GM10847 (cell line): ENCODE measurements around the gene STXBP6.

ENCODE experiments used
- POLR2A ChIP-seq: IDR thresholded peaks from 2 replicates; pipeline ENCODE4 v1.6.1; 2011; ENCODE audit not compliant: insufficient read length; ENCODE audit errors: extremely low read depth

STXBP6 gene

DNA sequence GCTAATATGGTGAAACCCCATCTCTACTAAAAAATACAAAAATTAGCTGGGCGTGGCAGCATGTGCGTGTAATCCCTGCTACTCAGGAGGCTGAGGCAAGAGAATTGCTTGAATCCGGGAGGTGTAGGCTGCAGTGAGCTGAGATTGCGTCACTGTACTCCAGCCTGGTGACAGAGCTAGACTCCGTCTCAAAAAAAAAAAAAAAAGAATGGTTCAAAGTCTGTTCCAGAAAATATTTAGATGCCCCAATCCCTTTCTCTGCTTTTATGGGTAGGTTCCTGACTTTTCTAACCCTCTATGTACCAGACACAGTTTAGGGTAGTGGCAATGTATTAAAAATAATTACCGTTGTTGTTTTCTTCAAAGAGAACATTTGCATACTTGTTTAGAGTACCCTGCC lies 161.4 kb downstream of the STXBP6 start:
- no peak for TF ChIP-seq POLR2A

DNA sequence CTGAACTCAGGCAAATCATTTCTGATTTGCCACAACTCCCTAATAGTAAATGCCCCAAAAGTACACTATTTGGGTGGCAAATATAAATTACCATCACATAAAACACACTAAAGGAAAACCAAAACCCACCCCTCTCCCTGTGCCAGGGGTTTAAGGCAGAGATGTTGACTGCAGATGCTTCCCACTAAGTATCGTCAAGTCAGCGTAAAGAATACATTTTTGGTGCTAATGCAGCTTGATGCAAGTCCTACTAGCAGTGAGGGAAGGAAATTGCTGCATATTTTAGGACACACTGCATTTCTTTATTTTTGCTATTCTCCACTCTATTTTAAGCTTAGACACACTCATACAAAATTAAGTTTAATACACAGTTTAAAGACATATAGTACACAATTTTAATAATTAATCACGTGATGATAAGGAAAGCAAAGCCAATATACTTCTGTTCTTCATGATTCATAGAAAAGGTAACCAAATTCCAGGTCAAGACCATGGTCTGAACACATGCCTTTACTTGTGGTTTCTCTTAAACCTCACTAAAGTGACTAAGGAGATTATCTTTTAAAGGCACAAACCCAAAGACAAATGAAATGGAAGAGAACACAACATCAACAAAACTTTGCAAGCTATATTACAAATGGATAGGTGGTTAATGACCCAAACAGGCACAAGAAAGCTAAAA lies 162.2 kb downstream of the STXBP6 start:
- TF ChIP-seq POLR2A = no peak

DNA sequence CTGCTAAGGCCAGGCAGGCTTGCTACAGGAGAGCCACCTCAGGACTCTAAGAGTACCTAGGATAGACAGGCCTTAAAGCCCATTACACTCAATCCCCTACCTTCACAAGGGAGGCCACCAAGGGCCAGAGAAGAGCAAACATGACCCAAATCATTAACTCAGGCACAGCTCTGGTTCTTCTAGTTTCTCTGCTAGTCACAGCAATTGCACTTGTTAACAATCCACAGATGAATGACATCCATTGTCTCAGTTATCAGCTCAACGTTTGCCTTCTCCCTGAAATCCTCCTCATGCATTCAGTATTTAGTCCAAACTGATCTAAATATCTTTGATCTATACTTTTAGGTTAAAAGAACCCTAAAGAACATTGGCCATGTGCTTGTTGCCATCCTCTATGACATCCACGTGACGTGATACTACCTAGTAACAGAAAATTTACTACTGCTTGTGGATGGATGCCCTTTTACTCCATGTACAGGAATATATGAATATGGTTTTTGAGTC lies 164.5 kb downstream of the STXBP6 start:
- no peak for TF ChIP-seq POLR2A

DNA sequence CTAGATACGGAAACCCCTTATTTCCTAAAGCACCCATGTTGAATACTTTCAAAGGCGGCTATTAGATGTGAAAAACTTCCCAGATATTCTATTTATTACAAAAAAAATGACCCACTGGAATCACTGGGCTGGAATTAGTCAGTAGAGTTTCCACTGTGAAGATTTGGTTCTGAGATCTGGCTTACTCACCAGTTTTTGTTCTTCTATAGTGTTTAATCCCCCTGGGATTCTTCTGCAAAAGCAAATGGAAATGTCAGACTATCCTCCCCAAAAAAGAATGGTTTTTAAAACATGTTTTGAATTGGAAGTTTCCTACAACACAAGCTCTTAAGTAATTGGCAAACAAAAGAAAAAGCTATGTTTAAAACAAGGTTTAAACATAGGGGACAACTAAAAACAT lies 166.4 kb downstream of the STXBP6 start:
- no peak for TF ChIP-seq POLR2A

DNA sequence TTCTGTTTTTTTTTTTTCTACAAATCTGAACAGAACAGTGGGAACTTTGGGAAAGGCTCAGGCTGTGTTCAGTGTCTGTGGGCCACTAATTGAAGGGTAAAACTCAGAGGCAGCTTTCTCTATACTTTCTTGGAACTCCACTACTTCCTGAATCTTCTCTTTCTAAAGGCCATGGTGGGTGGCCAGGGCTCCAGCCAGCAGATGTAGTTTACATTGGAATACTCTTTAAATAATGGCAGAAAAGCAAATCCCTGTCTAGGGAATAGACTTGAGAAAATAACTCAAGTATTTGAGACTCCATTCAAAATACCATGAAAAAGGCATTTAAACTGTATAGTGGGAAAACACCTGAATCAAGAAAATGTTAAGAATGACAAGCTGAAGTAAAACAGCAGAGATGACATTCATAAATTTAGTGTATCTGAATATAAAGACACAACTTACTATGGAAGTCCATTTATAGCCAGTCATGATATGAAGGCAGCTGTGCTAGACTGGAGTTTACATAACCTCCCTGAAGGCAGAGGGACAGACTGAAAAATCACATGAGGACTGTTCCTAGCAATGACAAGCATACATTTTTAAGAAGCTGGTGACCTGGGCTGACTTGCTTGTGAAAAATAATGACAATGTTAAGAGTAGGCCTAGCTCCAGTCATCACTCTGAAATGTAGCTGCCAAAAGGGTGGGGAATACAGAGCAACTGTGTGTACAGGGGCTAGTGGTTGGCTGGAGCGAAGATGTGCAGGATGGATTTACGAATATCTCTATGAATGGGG lies 168.6 kb downstream of the STXBP6 start:
- no peak for TF ChIP-seq POLR2A

DNA sequence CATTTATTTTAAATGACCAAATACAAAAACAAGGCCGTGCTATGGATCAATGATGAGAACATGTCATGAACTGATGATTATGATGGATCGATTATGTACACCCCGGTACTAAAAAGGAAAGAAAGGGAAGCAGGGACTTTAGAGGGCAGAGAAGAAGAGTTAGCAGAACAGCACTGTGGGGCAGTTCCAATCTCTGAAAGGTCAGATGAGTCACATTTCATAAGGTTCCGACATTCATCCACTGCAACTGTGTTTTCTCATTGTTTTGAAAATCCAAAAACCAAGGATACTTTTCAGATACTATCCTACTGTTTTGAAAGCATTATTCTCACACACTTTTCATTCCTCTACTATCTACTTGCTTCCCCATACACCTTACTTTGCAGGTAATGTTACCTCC lies 169.3 kb downstream of the STXBP6 start:
- no peak for TF ChIP-seq POLR2A

DNA sequence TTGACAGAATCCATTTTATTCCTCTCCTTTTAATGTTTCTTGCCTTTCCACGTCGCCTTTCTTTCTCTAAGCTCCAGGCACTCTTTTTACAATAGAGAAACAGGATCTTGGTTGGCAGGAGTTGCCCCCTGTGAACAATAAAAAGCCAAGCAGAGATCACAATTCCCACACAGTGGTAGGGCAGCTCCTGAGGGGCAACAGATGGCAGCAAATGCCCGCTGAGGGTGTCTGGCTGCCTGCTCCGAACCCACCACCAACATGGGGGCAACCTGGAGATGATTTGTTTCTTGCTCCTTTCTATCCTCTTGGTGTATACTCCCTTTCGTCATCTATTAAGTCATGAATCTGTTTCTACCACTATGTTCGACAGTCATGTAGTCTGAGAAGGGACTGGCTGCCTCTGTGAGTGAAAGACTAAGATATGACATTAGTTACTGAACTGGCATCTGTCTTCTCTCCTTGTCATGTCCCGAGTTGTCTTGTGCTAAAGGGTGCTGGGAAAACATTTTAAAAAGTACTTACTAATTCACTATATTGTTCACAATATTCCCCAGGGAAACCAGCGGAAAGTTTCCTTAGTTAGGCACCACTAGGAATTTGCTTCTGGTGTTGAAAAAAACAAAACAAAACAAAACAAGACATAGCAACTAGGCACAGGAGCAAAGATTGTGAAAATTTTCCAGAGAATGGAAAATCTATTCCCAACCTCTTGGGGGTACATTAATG lies 170.1 kb downstream of the STXBP6 start:
- TF ChIP-seq POLR2A = no peak

DNA sequence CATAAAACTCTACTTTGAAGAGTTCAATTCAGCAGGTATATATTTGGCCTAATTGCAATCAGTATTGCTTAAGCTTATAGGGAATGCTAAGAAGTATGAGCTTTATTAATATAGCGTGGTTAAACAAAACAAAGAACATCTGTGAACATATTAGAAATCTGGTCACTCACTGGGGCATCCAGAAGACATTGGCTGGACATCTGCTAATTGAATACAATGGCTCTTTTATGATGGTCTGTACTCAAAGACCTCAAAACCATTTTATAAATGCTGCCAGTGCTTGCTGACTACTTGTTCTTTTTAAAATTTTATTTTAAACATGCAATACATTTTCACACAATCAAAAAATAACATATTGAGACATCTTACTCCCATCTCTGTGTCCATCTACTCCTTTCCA lies 173.0 kb downstream of the STXBP6 start:
- TF ChIP-seq POLR2A = no peak

DNA sequence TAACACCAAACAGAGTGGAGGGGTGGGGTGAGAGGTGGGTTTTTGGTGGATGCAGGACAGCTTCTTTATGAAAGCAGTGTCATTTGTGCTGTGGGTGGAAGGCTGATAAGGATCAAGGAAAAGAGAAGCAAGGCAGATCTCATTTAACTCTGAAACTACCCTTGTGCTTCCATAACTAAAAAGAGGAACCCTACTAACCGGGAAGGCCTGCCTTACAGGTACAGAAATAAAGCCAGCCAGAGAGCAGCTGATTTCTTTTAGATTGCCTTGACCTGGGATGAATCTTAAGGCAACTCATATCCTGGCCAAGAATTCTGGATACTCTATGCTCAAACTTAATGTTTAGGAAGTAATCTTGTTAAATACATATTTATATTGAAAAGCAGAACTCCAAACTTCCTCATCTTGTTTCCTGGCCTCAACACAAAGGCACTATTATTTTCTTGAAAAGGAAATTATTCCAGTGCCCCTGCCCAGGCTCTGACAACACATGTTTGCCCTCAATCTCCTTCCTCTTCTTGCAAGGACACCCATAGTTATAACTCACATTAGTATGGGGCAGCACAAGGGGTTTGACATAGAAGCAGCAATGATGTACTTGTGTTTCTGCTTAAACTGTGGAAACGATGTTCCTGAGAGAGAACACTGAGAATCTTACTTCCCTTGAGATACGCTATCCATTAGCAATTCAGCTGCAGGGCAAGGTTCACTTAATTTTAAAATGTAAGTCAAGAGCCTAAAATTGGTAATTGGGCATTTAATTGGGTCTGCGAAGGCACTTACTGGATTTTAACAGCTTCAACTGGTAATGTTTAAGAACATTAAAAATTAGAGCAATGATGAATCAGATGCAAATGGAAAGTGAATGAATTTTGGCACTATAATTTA lies 173.7 kb downstream of the STXBP6 start:
- no peak for TF ChIP-seq POLR2A

DNA sequence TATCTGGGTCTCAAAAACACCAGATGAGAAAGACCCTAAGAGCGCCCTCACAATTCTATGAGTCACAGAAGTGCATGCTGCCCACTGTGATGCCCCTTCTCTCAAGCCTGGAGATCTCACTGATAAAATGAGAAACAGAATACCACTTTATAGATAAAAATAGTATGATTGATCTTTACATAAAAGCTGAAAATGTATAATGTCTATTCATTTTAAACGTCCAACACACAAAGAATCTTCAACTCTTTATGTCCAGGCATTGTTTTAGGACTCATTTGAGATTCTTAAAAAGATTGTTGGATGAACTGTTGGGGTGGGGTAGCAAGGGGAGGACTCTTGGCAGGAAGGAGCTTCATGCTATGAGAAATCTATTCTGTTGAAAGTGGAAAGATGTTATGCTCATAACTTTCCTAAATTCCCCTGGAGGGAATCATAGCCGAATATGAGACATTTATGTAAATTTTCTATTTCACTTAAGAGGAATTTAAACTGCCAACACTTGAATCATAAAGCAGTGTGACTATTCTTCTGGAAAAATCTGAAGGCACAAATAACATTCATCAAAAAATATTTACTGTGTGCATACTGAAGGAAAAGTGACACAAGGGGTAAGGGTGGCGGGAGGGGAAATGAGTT lies 174.6 kb downstream of the STXBP6 start:
- no peak for TF ChIP-seq POLR2A

DNA sequence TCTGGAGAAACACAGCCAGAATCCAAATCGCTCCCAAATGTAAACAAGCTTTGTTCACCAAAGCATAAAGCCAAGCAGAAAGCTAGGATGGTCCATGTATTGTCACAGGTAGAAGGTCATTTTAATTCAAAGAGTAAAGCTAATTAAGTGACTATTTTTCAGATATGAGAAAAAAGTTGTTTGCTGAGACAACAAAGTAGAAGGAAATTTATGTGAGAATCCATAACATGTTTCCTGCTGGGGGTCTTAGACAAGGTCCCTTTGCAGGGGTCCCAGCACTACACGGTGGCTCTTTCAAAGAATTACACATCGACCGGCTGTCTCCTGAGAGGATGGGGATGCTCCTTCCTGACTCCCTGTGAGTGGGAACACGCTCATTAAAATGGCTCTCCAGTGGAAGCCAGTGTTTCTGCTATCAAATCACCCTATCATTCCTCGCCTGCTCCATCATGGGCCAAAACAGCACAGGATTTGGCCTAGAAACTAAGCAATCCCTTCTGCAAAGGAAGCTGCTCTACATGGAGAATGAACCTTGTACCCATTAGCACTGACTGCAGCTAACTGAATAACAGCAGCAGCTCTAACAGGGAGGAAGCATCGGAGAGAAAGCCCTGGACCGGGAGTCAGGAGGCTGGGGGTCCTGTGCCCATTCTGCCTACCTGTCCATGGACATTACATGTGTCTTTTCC lies 175.3 kb downstream of the STXBP6 start:
- no peak for TF ChIP-seq POLR2A

DNA sequence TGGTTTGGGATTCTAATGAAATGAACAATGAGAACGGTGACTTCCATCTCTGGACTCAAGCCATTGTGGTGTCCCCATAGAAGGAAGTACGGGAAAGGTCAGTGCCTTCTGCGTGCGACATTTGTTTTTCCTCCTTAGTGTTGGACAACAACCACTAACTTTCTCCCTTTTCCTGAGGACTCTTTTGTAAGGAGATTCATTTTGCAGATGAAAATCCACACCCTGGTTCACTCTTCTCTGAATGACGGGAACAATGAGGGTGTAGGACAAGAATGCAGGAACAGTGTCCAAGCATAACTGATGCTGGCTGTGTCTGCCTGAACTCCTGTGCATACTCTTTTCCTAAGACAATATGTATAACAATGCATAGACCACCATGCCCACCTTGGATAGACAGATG lies 176.4 kb downstream of the STXBP6 start:
- TF ChIP-seq POLR2A = no peak

DNA sequence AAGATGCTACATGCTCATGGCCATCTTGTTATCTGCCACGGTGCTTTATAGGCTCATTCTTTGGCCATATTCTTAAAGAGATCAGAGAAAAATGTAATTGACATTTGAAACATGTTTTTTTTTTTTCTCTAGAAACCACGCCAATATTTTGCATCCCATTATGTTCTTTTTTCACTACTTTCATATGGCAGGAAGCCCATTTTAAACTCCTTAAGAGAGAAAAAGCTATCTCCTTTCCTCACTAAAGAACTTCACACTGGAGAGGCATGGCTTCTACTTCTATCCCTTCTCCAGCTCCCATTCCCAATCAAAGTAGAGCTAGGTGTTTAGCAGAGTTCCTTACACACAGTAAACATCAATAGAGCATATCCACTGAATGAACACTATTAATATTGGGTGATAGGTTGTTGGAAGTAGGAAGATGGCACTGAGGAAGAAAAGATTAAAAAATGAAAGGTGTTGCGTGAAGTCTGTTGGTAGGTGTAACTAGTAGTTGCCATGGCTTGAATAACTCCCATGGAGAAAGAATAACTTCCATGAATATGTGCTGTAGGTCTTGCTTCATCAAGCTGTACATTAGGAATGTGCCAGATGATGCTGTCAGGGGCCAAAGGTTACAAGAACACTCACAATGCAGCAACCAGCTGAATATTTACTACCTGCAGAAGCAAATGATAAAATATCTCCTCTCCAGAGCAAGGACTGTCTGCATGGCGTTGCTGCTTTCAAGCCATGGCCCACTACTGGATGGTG lies 178.8 kb downstream of the STXBP6 start:
- TF ChIP-seq POLR2A = no peak

DNA sequence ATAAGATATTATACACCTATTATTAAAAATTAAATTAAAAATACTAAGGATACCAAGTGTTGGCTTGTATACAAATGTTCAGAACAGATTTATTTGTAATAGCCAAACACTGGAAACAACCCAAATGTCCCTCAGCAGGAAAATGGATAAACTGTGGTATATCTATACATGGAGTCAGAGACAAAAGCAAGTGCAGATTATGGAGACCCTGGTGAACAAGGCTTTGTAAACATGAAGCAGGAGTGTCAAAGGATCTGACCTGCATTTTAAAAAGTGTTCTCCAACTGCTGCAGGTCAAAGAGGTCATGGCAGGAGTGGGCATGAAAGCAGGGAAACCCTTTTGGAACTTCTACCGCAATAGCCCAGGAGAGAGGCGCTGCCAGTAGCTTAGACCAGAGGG lies 181.6 kb downstream of the STXBP6 start:
- no peak for TF ChIP-seq POLR2A
